ENCODE data around the gene SMOC1. TPM values are rescaled to one million over a fixed set of nuclear protein-coding genes. Genes with fewer than 3 reads are reported as not detected.

Gene SMOC1
- polyA plus RNA-seq, 12 donors, result 2.5 to 10.6 (median 5.1) TPM; not detected in 2

GRCh38 chr14:70008284-70009262 is 129.4 kb downstream of the SMOC1 start:
- no peak for DNase-seq

DNA sequence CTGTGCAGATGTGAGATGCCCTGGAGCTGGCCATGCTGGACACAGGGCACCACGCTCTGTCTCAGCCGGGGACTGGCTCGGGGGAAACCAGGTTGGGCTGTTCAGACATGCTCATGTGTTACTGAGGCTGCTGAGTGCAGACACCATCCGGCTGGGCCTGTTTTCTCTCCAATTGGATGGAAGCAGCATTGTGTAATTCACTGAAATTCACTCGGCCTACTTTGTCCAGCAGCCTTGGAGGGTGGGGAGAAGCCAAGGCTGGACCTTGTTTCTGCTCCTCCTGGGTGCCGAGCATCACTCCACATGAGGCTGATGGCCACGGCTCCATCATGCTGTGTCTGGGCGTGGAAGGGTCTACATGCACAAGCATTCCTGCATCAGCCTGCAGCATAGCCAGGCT is 130.7 kb downstream of the SMOC1 start:
- no peak for DNase-seq

DNA sequence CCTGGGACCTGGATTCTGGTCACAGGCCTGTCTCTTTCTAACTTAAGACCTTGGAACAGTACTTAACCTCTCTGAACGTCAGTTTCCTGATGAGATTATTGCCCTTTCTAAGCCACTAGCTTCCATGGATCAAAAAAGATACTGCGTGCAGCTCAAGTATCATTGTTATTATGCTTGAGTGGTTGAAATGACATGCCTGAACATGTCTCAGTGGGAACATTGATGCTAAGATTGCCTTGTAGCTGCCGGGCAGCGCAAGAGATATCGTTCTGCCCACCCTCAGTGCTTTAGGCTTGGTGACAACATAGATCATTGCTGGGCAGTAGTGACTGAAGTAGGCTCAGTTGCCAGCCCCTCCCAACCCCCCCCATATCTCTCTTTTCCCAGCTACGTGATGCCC is 131.9 kb downstream of the SMOC1 start:
- DNase-seq, result no peak

- no peak for DNase-seq
Measured at GRCh38 chr14:70011708-70012107, 132.5 kb downstream of the SMOC1 start.

DNA sequence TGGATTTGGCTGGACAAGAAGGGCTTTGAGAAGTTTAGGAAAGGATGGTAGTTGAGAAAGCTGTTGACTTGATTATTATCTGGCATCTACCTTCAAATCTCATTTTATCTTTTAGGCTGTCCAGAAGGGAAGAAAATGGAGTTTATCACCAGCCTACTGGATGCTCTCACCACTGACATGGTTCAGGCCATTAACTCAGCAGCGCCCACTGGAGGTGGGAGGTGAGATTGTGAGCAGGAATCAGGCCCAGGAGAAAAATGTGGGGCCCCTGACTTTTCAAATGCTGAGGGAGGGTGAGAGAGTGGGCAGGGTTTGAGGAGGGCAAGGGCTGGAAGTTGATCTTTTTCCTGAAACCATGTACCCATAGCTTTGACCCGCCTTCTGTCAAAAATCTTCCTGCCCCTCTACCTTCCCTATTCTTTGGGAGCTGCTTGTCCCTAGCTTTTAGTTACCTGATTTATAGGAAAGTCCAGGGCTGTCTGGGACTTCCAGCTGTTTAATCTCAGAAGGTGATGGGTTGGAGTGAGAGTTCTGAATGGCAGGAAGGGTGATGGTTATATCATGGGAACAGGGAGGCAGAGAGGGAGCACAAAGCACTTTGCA is 134.2 kb downstream of the SMOC1 start:
- no peak for DNase-seq

GRCh38 chr14:70014406-70015095 is 135.3 kb downstream of the SMOC1 start:
- no peak for DNase-seq

DNA sequence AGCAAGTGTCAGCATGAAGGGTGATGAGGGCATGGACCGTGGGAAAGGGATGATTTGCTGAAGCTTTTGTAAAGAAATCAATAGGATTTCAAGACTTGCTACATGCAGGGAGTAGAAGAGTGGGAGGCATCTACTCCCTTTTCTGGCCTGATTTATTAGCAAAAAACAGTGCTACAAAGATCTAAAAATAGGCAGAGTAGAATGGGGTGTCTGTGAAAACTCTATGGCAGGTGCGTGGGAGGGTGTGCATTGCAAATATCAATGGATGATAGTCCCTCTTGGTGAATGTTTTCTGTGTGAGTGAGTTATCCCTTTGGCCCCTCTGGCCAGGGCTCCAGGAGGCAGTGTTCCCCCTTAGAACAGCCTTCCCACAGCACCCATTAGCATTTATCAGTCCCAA is 139.0 kb downstream of the SMOC1 start:
- DNase-seq, result no peak

DNA sequence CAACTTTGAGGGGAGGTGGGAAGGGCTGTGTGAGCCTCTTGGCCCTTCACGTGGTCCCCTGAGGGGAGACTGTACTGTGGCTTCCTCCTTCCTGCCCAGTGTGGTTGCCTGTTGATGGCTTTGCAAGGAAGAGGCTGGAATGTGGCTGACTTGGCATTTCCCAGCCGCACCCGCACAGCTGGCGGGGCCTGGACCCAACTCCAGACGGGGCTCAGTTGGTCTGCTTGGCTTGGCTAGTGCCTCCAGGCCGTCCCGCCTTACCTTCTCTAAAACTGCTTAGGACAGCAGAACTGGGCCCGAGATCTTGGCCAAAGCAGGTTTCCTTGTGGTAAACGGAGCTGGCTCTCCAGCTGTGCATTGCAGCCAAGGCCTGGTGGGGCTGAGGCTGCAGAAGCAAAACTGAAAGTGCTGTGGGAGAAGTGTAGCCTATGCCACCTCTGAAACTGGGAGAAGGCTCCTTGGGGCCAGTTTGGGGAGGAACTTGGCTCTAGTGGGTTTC is 139.5 kb downstream of the SMOC1 start:
- DNase-seq, result no peak

- DNase-seq, result no peak
Measured at GRCh38 chr14:70019695-70020094, 140.5 kb downstream of the SMOC1 start.

GRCh38 chr14:70020352-70021170 is 141.3 kb downstream of the SMOC1 start:
- no peak for DNase-seq

DNA sequence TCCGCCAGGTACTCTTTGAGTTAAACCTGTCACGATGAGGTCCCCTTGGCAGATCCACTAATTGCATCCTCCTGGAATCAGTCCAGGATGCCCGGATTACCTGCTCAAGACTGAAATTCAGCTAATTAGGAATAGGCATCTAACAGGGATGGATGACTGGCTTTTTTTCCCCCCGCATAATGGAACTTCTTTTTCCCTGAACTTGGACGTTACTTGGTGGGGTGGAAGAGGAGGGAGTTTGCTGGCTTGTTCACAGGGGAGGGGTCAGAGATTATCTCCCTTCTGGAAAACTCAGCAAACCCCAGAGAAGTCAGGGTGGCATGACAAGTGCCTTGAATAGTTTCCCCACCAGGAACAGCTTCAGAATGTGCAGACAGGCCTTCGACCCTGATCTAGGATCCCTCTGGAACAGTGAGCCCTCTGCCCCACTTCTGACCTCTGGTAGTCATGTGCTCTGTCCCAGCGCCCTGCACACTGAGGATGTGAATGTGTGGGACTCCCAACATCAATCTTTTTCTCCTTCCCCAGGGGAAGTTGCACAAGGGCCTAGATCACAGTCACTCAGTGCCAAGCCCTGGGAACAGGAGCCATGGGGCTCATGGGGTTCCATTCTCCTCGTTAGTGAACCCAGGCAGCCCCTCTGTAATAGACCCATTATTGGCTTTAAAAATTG is 142.5 kb downstream of the SMOC1 start:
- DNase-seq, result no peak

GRCh38 chr14:70022771-70023445 is 143.7 kb downstream of the SMOC1 start:
- no peak for DNase-seq

DNA sequence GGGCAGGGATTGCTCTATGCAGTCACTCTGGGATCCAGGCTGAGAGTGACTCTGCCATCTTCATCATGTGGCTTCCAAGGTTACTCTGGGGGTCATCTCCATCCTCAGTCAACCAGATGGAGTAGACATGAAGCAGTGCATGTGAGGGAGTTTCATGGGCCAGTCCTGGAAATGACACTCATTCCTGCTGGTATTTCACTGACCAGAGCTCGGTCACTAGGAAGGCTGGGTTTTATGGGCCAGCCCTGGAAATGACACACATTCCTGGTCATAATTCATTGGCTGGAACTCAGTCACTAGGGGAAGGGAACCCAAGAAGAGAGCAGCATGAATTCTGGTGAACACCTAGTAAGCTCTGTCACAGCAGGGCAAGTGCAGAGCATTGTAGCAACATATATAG is 144.7 kb downstream of the SMOC1 start:
- DNase-seq, result no peak

- peak; percentile 60 for DNase-seq
Measured at GRCh38 chr14:70027785-70028428, 148.7 kb downstream of the SMOC1 start.

DNA sequence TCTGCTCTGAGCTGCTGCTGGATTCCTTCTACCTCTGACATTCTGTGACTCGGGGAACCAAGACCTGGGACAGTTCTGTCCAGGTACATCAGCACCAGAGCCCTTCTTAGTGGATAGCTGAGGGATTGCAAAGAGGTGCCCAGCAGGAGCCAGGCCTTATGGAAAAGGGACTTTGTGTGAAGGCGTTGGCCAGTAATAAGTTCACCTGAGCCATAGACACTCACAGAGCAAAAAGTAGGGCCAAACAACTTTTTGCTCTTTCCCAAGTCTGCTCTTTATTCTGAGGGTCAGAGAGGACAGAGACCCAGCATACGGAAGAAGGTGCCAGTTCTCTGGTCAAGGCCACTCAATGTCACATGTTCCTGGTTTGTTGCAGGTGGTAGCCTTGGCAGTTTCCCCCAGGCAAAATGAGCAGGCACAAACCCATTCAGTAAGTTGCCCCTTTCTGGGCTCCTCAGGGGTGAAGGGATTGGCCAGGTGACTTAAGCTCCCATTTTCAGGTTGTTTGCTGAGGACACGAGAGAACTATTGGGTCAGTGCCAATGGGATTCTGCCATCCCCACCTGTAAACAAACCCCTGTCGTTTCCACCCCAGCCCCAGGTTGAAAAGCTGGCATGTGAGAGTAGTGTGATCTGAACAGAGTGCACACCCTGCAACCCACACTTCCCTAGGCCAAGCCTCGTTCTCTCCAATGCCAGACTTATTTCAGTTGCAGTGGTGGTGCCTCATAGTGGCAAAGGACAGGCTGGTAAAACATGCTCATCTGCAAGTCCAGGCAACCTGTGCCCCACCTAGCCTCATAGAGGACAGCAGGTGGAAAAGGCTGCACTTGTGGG is 150.3 kb downstream of the SMOC1 start:
- no peak for DNase-seq

- no peak for DNase-seq
Measured at GRCh38 chr14:70032016-70032415, 152.8 kb downstream of the SMOC1 start.

- no peak for DNase-seq
Measured at GRCh38 chr14:70032447-70032846, 153.2 kb downstream of the SMOC1 start.

DNA sequence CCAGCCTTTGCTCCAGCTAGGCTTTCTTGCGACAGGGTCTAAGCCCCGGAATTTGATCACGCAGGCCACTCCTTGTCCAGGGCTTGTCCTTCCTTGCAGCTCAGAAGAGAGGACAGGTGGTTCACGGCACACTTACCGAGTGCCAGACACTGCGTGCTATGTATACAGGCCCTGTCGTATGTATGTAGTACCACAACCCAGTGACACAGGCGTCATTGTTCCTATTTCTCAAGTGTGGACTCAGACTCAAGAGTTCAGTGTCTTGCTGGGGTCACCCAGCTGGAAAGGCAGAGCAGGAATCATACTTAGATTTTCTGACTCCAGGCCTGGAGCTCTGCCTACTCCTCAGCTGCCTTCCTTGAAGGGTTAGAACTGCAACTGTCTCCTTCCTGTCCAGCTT is 153.9 kb downstream of the SMOC1 start:
- no peak for DNase-seq

DNA sequence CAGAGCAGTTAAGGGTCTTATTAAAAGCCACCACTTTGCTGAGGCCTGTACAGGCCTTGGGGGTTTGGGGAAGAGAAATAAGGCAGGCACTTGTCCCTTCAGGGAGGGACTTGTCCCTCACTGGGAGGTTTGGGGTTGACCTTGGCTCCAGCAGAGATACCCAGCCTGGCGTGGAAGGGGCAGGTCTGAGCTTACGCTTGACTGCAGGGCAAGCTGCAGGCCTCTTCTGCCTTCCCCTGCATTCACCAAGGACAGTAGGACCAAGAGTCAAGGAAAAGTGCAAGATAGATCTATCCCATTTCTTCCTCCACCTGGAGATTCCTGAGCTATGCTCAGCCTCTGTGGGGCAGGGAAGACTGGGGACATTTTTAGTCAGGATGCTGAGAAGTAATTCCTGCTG is 154.3 kb downstream of the SMOC1 start:
- no peak for DNase-seq
